A549 (cell line): ENCODE results near the gene PINK1. TPM values are rescaled to one million over a fixed set of nuclear protein-coding genes. Genes with fewer than 3 reads are reported as not detected.
A peak's percentile ranks its signal among the peaks of the same experiment; 100 is the strongest.
"Not testable (repeated sequence)": the region's sequence is repeated elsewhere in the genome, so short reads cannot be mapped to it uniquely, and the experiment has no call there.

Experiments
- ATAC-seq, 2 experiments: fragments of 200-7000 bp in 1 of 2; fragments of >200 bp in 1 of 2; cut with Nextera tagmentation in 1 of 2; cut with Tn5 transposase in 1 of 2; 3 replicates each; pipeline versions ENCODE4 v1.8.0 to v1.9.1; 2018 to 2020; ENCODE audit warnings: mild to moderate bottlenecking in 1 of 2, moderate library complexity in 1 of 2
- CTCF ChIA-PET: fragments of 300-600 bp; sonication (Branson Sonifier 250); formaldehyde crosslinking; extraction: SDS; loops from one replicate; lab custom pipeline; 2021; ENCODE audit warnings: antibody characterized with exemption, inconsistent platforms; lab: Yijun Ruan, JAX
- POLR2A ChIA-PET: fragments of 350-600 bp; formaldehyde crosslinking; extraction: SDS; loops from one replicate; lab custom pipeline; 2021; ENCODE audit warnings: antibody characterized with exemption, inconsistent platforms; lab: Yijun Ruan, JAX
- DNase-seq, 2 experiments: peaks; one replicate each; pipeline versions ENCODE4 v3.0.0 to v3.0.0-alpha.2; 2011 to 2016; ENCODE audit warnings: low read depth in 1 of 2, low spot score in 1 of 2
- FAIRE-seq: peaks from 2 replicates; lab custom pipeline; 2011; peaks lifted over from hg19 to GRCh38; lab: Jason Lieb, UNC
- H3K27ac ChIP-seq, 2 experiments: fragments of >200 bp; sonication (Bioruptor Twin); formaldehyde crosslinking; 3 replicates each; pipeline ENCODE4 v1.5.1; 2016 to 2017
- H3K4me1 ChIP-seq: fragments of >200 bp; sonication (Bioruptor Twin); formaldehyde crosslinking; 3 replicates; pipeline ENCODE4 v1.6.1; 2016
- H3K4me2 ChIP-seq: fragments of >200 bp; sonication (Bioruptor Twin); formaldehyde crosslinking; 3 replicates; pipeline ENCODE4 v1.6.1; 2016
- H3K4me3 ChIP-seq: fragments of >200 bp; sonication (Bioruptor Twin); formaldehyde crosslinking; 3 replicates; pipeline ENCODE4 v1.5.1; 2016
- H3K9me3 ChIP-seq: fragments of >200 bp; sonication (Bioruptor Twin); formaldehyde crosslinking; 3 replicates; pipeline ENCODE4 v1.6.1; 2016
- BHLHE40 ChIP-seq: IDR thresholded peaks from 2 replicates; pipeline ENCODE4 v1.6.1; 2012; ENCODE audit warnings: low read depth, low read length, inconsistent platforms
- CBX8 ChIP-seq: fragments of 200-600 bp; sonication (generic); IDR thresholded peaks from 2 replicates; pipeline ENCODE4 v1.6.1; 2016
- ESRRA ChIP-seq: fragments of 150-350 bp; IDR thresholded peaks from 2 replicates; pipeline ENCODE4 v1.6.1; 2014; ENCODE audit warnings: mild to moderate bottlenecking, low read length, borderline replicate concordance
- FOXS1 ChIP-seq: fragments of 250-450 bp; sonication (Bioruptor Pico); IDR thresholded peaks from 2 replicates; pipeline ENCODE4 v1.5.0; 2020; ENCODE audit warnings: mild to moderate bottlenecking, moderate library complexity
- HDAC2 ChIP-seq: fragments of 200-600 bp; sonication (generic); IDR thresholded peaks from 2 replicates; pipeline ENCODE4 v1.6.1; 2016
- HEYL ChIP-seq: fragments of 250-450 bp; sonication (Bioruptor Pico); IDR thresholded peaks from 2 replicates; pipeline ENCODE4 v1.8.0; 2021; ENCODE audit warnings: mild to moderate bottlenecking, moderate library complexity
- MAFK ChIP-seq: fragments of 450-650 bp; IDR thresholded peaks from 2 replicates; pipeline ENCODE4 v1.6.1; 2014; ENCODE audit not compliant: partially characterized antibody
- MAZ ChIP-seq: fragments of 150-350 bp; IDR thresholded peaks from 2 replicates; pipeline ENCODE4 v1.6.1; 2014; ENCODE audit warnings: antibody characterized with exemption, low read depth, low read length, borderline replicate concordance
- MYC ChIP-seq: IDR thresholded peaks from 2 replicates; pipeline ENCODE4 v1.6.1; 2012; ENCODE audit warnings: mild to moderate bottlenecking, inconsistent platforms, low read length, improper control_type of control experiment, borderline replicate concordance
- RAD21 ChIP-seq, 2 experiments: fragments of >200 bp in 1 of 2; sonication (Bioruptor Twin) in 1 of 2; formaldehyde crosslinking in 1 of 2; IDR thresholded peaks in 1 of 2; conservative IDR thresholded peaks in 1 of 2; 2 replicates in 1 of 2; 3 replicates in 1 of 2; pipeline ENCODE4 v1.6.1; 2012 to 2018; ENCODE audit warnings: inconsistent platforms in 1 of 2
- RNF2 ChIP-seq: fragments of 200-600 bp; sonication (generic); IDR thresholded peaks from 2 replicates; pipeline ENCODE4 v1.6.1; 2016; ENCODE audit warnings: low read depth, mild to moderate bottlenecking, antibody characterized with exemption, moderate library complexity, borderline replicate concordance
- SMC3 ChIP-seq: fragments of >200 bp; sonication (Bioruptor Twin); formaldehyde crosslinking; IDR thresholded peaks from 3 replicates; pipeline ENCODE4 v1.6.1; 2018; ENCODE audit warnings: inconsistent platforms
- ZC3H11A ChIP-seq: fragments of 450-650 bp; IDR thresholded peaks from 2 replicates; pipeline ENCODE4 v1.6.1; 2014; ENCODE audit warnings: antibody characterized with exemption, mild to moderate bottlenecking
- ZNF302 ChIP-seq: fragments of 250-450 bp; sonication (Bioruptor Pico); IDR thresholded peaks from 2 replicates; pipeline ENCODE4 v1.9.0; 2021; ENCODE audit warnings: inconsistent platforms, mild to moderate bottlenecking, moderate library complexity
- ZSCAN20 ChIP-seq: fragments of 250-450 bp; sonication (Bioruptor Pico); IDR thresholded peaks from 2 replicates; pipeline ENCODE4 v1.8.0; 2022; ENCODE audit warnings: mild to moderate bottlenecking, moderate library complexity
- WGBS: methylation state at CpG from one replicate; pipeline ENCODE4 v1.1.6; 2017; ENCODE audit errors: missing lambda C conversion rate; 5-methylcytosine and 5-hydroxymethylcytosine counted together
- polyA plus RNA-seq, 4 experiments: library from polyadenylated mRNA; depleted of rRNA in 3 of 4; stranded (reverse); fragments of >200 nt; fragmentation: RNase III in 1 of 4; extraction: RNeasy Plus Mini Kit Qiagen cat#74134 plus additional on column Dnase treatment in 1 of 4; gene quantifications; 2 replicates in 3 of 4; 3 replicates in 1 of 4; pipeline ENCODE4 v1.2.3, GENCODE V29; 2011 to 2017
- TF ChIP-seq, protein P1 (sequence below): fragments of 250-450 bp; sonication (Bioruptor Pico); IDR thresholded peaks from 2 replicates; pipeline ENCODE4 v1.5.0; 2020; ENCODE audit warnings: low read depth, mild to moderate bottlenecking, moderate library complexity
- TF ChIP-seq, protein P2 (sequence below): fragments of 200-600 bp; sonication (generic); IDR thresholded peaks from 2 replicates; pipeline ENCODE4 v1.6.1; 2016; ENCODE audit warnings: antibody characterized with exemption, mild to moderate bottlenecking, moderate library complexity
- TF ChIP-seq, protein P3 (sequence below): fragments of 250-450 bp; sonication (Bioruptor Pico); IDR thresholded peaks from 2 replicates; pipeline ENCODE4 v1.5.0; 2021; ENCODE audit warnings: mild to moderate bottlenecking, moderate library complexity, borderline replicate concordance
- TF ChIP-seq, protein P4 (sequence below): IDR thresholded peaks from 2 replicates; pipeline ENCODE4 v1.6.1; 2012
- TF ChIP-seq, protein P5 (sequence below): IDR thresholded peaks from 2 replicates; pipeline ENCODE4 v1.6.1; 2012

Gene PINK1
- polyA plus RNA-seq, 2 of the 4 experiments (the other 2 are of a cell fraction): 18.9 to 51.4 TPM

DNA sequence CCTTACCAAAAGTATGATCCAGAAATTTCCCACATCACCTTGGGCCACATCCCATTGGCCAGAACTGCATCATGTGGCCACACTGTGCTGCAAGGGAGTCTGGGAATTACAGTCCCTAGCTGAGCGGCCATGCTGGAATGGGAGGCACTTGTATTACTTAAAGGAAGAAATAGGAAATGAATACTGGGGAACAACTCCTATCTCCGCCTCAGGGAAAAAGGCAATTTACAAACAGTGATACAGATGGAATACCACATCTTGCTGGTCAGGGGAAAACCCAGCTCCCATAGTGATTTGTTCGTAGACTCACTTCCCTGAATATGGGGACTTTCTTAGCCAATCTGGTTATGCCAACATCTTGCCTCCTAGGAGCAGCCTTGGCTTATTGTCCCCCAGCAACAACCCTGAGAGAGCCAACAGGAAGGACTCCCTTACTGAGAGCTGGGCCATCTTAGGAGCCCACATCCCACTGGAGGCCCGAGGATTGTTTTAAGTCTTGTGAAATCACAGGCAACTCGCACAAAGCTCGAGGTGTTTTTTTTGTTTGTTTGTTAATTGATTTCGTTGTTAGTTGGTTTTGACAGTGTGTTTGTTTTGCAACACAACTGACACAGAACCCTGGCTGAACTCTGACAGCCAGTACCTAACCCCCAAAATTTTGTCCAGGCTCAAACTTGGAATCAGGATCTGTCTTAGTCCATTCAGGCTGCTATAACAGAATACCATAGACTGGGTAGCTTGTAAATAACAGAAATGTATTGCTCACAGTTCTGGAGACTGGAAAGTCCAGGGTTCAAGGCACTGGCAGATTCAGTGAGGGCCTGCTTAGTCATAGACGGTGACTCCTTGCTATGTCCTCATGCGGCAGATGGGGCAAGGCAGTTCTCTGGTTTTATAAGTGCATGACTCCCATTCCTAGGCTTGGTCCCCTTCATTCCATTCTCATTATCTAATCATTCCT lies 29.5 kb upstream of the PINK1 start (continued):
- no peak for TF ChIP-seq ZNF302 (CRISPR knock-in tag)
- TF ChIP-seq FOXS1 (CRISPR knock-in tag): no peak
- TF ChIP-seq ZSCAN20 (CRISPR knock-in tag): no peak
- TF ChIP-seq RAD21 (conservative IDR thresholded peaks at IDR 0.05 in 1 of 2, IDR thresholded peaks at IDR 0.05 in 1 of 2): no peak
- TF ChIP-seq MYC: no peak
- TF ChIP-seq ZC3H11A: no peak
- TF ChIP-seq HEYL (CRISPR knock-in tag): no peak
- TF ChIP-seq, protein P1, sequence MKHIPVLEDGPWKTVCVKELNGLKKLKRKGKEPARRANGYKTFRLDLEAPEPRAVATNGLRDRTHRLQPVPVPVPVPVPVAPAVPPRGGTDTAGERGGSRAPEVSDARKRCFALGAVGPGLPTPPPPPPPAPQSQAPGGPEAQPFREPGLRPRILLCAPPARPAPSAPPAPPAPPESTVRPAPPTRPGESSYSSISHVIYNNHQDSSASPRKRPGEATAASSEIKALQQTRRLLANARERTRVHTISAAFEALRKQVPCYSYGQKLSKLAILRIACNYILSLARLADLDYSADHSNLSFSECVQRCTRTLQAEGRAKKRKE (CRISPR knock-in tag): no peak
- TF ChIP-seq, protein P2, sequence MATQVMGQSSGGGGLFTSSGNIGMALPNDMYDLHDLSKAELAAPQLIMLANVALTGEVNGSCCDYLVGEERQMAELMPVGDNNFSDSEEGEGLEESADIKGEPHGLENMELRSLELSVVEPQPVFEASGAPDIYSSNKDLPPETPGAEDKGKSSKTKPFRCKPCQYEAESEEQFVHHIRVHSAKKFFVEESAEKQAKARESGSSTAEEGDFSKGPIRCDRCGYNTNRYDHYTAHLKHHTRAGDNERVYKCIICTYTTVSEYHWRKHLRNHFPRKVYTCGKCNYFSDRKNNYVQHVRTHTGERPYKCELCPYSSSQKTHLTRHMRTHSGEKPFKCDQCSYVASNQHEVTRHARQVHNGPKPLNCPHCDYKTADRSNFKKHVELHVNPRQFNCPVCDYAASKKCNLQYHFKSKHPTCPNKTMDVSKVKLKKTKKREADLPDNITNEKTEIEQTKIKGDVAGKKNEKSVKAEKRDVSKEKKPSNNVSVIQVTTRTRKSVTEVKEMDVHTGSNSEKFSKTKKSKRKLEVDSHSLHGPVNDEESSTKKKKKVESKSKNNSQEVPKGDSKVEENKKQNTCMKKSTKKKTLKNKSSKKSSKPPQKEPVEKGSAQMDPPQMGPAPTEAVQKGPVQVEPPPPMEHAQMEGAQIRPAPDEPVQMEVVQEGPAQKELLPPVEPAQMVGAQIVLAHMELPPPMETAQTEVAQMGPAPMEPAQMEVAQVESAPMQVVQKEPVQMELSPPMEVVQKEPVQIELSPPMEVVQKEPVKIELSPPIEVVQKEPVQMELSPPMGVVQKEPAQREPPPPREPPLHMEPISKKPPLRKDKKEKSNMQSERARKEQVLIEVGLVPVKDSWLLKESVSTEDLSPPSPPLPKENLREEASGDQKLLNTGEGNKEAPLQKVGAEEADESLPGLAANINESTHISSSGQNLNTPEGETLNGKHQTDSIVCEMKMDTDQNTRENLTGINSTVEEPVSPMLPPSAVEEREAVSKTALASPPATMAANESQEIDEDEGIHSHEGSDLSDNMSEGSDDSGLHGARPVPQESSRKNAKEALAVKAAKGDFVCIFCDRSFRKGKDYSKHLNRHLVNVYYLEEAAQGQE: no peak

DNA sequence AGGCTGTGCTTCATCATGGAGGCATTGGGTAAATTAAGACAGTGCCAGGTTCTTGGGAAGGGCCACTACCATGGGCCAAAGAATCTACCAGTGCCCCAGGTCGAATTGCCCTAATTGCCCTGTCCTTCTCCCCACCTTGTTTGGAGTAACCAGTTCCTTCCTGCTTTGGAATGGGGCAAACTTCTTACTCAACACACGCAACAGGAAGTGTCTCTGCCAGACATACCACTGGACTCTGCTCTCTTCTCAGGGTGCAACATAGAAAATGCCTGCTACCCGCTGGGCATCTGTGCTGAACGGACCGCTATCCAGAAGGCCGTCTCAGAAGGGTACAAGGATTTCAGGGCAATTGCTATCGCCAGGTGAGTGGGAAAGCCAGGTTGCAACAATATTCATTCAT lies 28.6 kb upstream of the PINK1 start:
- FAIRE-seq: no peak
- ATAC-seq: peak in 1 of 2 experiments; percentile 18; a peak in 1 of 6 replicates
- Histone ChIP-seq H3K9me3 (no peaks in the 10 kb centered on the region), H3K4me3 (no peak overlapping the region), H3K27ac (peak overlapping the region; percentile 71 to 89), H3K4me2 (peak overlapping the region; percentile 42), H3K4me1 (peaks cover 51% of the 10 kb centered on the region)
- peak in 1 of 2 experiments; percentile 28 for DNase-seq
- TF ChIP-seq SMC3 (no peak), ZSCAN20 (CRISPR knock-in tag) (no peak), RNF2 (no peak), MYC (no peak), BHLHE40 (no peak), ESRRA (no peak), ZC3H11A (no peak), HEYL (CRISPR knock-in tag) (no peak), MAFK (no peak), MAZ (no peak), HDAC2 (no peak), CBX8 (no peak), ZNF302 (CRISPR knock-in tag) (no peak)
- TF ChIP-seq, protein P3, sequence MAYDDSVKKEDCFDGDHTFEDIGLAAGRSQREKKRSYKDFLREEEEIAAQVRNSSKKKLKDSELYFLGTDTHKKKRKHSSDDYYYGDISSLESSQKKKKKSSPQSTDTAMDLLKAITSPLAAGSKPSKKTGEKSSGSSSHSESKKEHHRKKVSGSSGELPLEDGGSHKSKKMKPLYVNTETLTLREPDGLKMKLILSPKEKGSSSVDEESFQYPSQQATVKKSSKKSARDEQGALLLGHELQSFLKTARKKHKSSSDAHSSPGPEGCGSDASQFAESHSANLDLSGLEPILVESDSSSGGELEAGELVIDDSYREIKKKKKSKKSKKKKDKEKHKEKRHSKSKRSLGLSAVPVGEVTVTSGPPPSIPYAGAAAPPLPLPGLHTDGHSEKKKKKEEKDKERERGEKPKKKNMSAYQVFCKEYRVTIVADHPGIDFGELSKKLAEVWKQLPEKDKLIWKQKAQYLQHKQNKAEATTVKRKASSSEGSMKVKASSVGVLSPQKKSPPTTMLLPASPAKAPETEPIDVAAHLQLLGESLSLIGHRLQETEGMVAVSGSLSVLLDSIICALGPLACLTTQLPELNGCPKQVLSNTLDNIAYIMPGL (CRISPR knock-in tag): no peak
- TF ChIP-seq, protein P4, sequence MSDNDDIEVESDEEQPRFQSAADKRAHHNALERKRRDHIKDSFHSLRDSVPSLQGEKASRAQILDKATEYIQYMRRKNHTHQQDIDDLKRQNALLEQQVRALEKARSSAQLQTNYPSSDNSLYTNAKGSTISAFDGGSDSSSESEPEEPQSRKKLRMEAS: no peak
- TF ChIP-seq, protein P5, sequence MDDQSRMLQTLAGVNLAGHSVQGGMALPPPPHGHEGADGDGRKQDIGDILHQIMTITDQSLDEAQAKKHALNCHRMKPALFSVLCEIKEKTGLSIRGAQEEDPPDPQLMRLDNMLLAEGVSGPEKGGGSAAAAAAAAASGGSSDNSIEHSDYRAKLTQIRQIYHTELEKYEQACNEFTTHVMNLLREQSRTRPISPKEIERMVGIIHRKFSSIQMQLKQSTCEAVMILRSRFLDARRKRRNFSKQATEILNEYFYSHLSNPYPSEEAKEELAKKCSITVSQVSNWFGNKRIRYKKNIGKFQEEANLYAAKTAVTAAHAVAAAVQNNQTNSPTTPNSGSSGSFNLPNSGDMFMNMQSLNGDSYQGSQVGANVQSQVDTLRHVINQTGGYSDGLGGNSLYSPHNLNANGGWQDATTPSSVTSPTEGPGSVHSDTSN: no peak
- CTCF ChIA-PET: interaction anchor here (1.2 to 1.5 kb wide), 2 partner anchors 9 to 30 kb away, joined by 5 read pairs; no protein-coding TSS in a partner anchor
- 85% methylated on average over 7 of the region's 7 CpGs for WGBS
- POLR2A ChIA-PET: no interaction called here

DNA sequence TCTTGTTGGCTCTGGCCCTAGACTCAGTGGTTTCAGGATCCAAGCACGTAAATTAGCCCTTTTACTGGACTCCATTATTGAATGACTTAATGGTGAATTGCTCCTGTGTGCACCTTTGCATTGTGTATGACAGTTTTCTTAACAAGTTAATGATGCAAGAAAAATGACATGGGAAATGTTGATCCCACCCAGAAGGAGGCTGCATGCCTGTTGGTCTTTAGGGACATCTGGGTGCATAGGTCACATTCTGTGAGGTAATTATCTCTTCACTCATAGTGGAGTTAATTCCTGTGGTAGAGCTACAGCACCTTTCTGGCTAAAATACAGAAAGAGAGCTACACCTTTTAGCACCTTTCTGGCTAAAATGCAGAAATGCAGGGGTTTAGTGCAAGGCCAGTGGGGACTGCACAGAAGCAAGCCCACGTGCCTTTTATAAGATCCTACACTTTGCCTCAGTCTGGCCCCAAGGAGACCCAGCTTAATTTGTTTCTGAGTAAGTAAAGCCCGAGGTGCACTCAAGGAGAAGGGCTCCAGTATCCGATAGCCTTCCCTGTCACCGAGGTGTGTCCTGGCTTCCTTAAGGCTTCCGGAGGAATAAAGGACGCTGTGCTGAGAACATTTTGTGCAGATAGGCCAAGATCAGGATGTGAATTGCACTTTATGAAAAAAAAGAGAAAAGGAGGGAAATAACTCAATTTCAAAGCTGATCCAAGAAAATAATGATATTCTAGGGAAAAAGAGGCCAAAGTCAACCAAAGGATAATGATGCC lies 26.3 kb upstream of the PINK1 start:
- POLR2A ChIA-PET, H3K4me3 ChIP-seq, ATAC-seq, DNase-seq, FAIRE-seq, H3K9me3 ChIP-seq, H3K4me2 ChIP-seq: not testable (repeated sequence)
- H3K4me1 ChIP-seq: peaks cover 44% of the 10 kb centered on the region
- WGBS: 89% methylated on average over 6 of the region's 7 CpGs
- CTCF ChIA-PET: interaction anchor here (1.2 to 4.5 kb wide), 2 partner anchors 20 to 26 kb away, joined by 3 to 23 read pairs; partner anchors contain the start of gene PINK1
- peak overlapping the region in 1 of 2 experiments; percentile 70; a peak in 3 of 6 replicates for H3K27ac ChIP-seq
